Activated CD8-positive, alpha-beta memory T cell treated with anti-CD3 and anti-CD28 coated beads, Interleukin-2, amount 10 ng/mL, durations not matched to agents 7 days and 5 days (primary cell): ENCODE results near the gene KRTAP1-4. TPM values are rescaled to one million over a fixed set of nuclear protein-coding genes. Genes with fewer than 3 reads are reported as not detected.
"Not testable (repeated sequence)": the region's sequence is repeated elsewhere in the genome, so short reads cannot be mapped to it uniquely, and the experiment has no call there.

Experiments
- ATAC-seq: fragments of 150-1000 bp; cut with Tn5 transposase; one replicate; pipeline ENCODE4 v1.10.0; 2021; ENCODE audit warnings: moderate library complexity
- CTCF ChIA-PET: fragments of 350-600 bp; sonication (Branson Sonifier 250); formaldehyde crosslinking; loops from one replicate; lab custom pipeline; 2021; ENCODE audit warnings: antibody characterized with exemption; lab: Charles Lee
- DNase-seq: peaks from one replicate; pipeline ENCODE4 v3.0.0-alpha.2; 2020
- H3K27ac Mint-ChIP-seq: one replicate; pipeline ENCODE4 v1.8.0; 2021; ENCODE audit warnings: mild to moderate bottlenecking, mixed read lengths
- H3K27me3 Mint-ChIP-seq: one replicate; pipeline ENCODE4 v1.8.0; 2021; ENCODE audit warnings: mixed read lengths
- H3K36me3 Mint-ChIP-seq: one replicate; pipeline ENCODE4 v1.8.0; 2021; ENCODE audit warnings: mild to moderate bottlenecking, mixed read lengths
- H3K4me1 Mint-ChIP-seq: one replicate; pipeline ENCODE4 v1.8.0; 2021; ENCODE audit warnings: mixed read lengths
- H3K4me3 Mint-ChIP-seq: one replicate; pipeline ENCODE4 v1.8.0; 2021; ENCODE audit warnings: mild to moderate bottlenecking, moderate library complexity, mixed read lengths
- H3K9me3 Mint-ChIP-seq: one replicate; pipeline ENCODE4 v1.8.0; 2022; ENCODE audit warnings: low read depth, mixed read lengths
- total RNA-seq, 2 experiments: library from RNA; stranded (reverse); gene quantifications; one replicate each; pipeline ENCODE4 v1.2.3, GENCODE V29; 2021

Gene KRTAP1-4
- total RNA-seq, 2 experiments from 2014 or later, result not detected

DNA sequence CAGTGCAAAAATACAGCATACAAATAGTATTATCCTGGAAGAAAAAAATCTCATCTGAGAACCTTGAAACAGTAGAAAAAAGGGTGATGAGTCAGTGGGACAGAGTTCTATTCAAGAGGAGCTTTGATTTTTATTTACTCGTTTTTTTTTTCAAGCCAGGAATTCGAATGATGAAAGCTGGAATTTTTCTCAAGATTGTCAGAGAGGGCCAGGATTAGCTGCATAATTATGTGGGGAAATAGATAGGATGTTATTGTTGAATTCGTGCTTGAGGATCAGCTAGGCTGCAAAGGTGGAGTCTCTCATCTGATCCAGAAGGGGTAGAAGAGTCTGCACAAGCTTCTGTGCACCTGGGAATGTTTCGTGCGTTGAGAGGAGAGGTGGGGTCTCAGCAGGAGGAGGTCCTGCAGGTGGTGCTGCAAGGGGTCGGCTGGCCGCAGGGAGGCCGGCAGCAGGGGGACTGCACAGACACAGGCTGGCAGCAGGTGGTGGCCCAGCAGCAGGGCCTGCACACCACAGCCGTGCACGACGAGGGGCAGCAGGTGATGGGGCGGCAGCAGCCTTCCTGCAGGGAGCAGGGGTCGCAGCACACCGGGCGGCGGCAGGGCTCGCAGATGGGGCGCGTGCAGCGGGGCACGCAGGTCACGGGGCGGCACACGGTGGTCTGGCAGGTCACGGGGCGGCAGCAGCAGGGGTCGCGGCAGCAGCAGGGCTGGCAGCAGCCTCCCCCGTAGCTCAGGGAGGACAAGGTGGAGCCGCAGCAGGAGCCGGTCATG is 29.5 kb upstream of the KRTAP1-4 start:
- CTCF ChIA-PET, DNase-seq, H3K36me3 Mint-ChIP-seq, H3K27ac Mint-ChIP-seq, H3K4me1 Mint-ChIP-seq, ATAC-seq, H3K9me3 Mint-ChIP-seq, H3K4me3 Mint-ChIP-seq: not testable (repeated sequence)
- H3K27me3 Mint-ChIP-seq, result peaks cover 51% of the 10 kb centered on the region

DNA sequence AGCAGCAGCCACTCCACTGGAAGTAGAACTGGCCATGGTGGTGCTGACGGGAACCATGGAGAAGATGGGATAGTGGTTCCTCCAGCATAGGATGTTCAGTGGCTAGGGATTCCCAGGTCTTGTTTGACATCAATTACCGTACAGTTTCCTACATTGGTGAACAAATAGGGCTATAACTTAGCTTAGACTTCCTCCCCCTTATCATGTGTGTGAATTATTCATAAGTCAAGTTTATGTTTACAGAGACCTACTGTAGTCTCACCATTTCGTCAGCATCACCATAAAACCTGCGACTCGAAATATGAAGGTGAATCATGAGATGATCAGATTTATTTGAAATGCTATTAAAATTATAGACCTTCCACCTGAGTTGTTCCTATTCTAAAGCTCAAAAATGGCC is 28.7 kb upstream of the KRTAP1-4 start:
- DNase-seq (no peak), ATAC-seq (no peak)
- Mint-ChIP-seq H3K36me3 (no peaks in the 10 kb centered on the region), H3K9me3 (peaks cover 3% of the 10 kb centered on the region), H3K27ac (no peak overlapping the region), H3K4me3 (no peak overlapping the region), H3K4me1 (no peaks in the 10 kb centered on the region), H3K27me3 (peaks cover 48% of the 10 kb centered on the region)
- CTCF ChIA-PET, result no interaction called here

DNA sequence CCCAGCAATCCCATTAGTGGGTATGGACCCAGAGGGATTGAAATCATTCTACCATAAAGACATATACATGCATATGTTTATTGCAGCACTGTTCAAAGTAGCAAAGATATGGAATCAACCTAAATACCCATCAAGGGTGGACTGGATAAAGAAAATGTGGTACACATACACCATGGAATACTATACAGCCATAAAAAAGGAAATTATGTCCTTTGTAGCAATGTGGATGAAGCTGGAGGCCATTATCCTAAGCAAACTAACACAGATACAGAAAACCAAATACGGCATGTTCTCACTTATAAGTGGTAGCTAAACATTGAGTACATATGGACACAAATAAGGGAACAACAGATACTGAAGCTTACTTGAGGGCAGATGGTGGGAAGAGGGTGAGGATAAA is 27.6 kb upstream of the KRTAP1-4 start:
- CTCF ChIA-PET, result no interaction called here
- Mint-ChIP-seq H3K27me3 (peaks cover 54% of the 10 kb centered on the region), H3K27ac (no peak overlapping the region), H3K36me3 (no peaks in the 10 kb centered on the region), H3K4me3 (no peak overlapping the region), H3K4me1 (no peaks in the 10 kb centered on the region), H3K9me3 (peaks cover 3% of the 10 kb centered on the region)
- ATAC-seq (no peak), DNase-seq (no peak)

DNA sequence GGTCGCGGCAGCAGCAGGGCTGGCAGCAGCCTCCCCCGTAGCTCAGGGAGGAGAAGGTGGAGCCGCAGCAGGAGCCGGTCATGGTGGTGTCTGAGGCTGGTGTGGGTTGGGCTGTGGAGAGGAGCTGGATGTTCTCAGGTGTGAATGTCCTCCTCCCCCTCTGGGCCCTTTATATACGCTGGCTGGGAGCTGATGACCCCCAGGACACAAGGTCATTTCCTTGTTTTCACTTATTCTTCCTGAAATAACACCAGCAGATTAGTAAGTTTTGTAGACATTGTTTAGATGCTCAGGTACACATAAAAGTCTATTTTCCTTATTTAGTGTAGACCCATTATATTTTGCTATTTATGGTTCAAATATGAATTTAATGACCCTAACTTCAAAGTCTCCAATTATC is 25.1 kb upstream of the KRTAP1-4 start, which contains the start of gene KRTAP2-2:
TSS of gene KRTAP2-2 (minus strand) at position 101 of the 400 bp plus-strand sequence. CDS start at position 82, 19 bp downstream.
- H3K27ac Mint-ChIP-seq, H3K4me3 Mint-ChIP-seq, ATAC-seq, CTCF ChIA-PET, DNase-seq, H3K4me1 Mint-ChIP-seq, H3K36me3 Mint-ChIP-seq, H3K9me3 Mint-ChIP-seq: not testable (repeated sequence)
- peaks cover 41% of the 10 kb centered on the region for H3K27me3 Mint-ChIP-seq

DNA sequence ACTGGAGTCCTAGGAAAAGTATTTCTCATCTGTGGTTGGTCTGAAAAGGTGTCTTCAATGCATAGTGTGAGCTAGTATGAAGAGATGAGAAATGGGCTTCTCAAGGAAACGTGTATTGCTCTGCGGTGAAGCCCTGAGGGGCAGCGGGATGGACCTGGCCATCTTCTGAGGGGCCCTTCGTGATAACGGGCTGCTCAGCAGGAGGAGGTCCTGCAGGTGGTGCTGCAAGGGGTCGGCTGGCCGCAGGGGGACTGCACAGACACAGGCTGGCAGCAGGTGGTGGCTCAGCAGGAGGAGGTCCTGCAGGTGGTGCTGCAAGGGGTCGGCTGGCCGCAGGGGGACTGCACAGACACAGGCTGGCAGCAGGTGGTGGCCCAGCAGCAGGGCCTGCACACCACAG is 24.6 kb upstream of the KRTAP1-4 start:
- peaks cover 39% of the 10 kb centered on the region for H3K27me3 Mint-ChIP-seq
- H3K36me3 Mint-ChIP-seq, H3K27ac Mint-ChIP-seq, H3K4me3 Mint-ChIP-seq, H3K4me1 Mint-ChIP-seq, DNase-seq, H3K9me3 Mint-ChIP-seq, ATAC-seq, CTCF ChIA-PET: not testable (repeated sequence)

DNA sequence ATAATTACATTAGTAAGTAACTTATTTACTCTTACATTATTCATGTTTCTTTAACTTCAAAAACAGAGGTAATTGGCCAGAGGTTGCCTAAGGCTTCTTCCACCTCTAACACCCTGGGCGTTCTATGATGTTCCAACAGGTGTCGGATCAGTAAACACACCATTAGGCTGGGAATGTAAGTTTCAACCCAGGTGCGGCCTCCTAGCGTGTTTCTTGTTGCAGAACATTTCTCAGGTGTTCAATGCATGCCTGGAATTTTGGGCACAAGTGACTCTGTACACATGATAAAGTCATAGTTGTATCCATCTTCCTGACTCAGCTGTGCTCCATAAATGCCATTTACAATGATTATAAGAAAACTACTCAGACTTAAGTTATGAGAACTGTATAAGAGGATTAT is 24.0 kb upstream of the KRTAP1-4 start:
- DNase-seq (no peak), ATAC-seq (no peak)
- Mint-ChIP-seq H3K4me3 (no peak overlapping the region), H3K9me3 (peaks cover 3% of the 10 kb centered on the region), H3K36me3 (no peaks in the 10 kb centered on the region), H3K27me3 (peaks cover 36% of the 10 kb centered on the region), H3K4me1 (no peaks in the 10 kb centered on the region), H3K27ac (no peak overlapping the region)
- CTCF ChIA-PET, result no interaction called here

DNA sequence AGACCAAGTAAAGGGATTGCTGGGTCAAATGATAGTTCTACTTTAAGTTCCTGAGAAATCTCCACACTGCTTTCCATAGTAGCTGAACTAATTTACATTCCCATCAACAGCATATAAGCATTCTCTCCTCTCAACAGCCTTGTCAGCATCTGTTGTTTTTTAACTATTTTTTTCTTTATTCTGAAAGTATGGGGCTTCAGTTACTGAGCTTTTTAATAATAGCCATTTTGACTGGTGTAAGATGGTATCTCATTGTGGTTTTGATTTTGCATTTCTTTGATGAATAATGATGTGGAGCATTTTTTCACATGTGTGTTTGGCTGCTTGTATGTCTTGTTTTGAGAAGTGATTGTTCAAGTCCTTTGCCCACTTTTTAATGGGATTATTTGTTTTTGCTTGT is 22.6 kb upstream of the KRTAP1-4 start:
- no peak overlapping the region for H3K4me3 Mint-ChIP-seq
- no peaks in the 10 kb centered on the region for H3K4me1 Mint-ChIP-seq
- no peaks in the 10 kb centered on the region for H3K36me3 Mint-ChIP-seq
- peaks cover 32% of the 10 kb centered on the region for H3K27me3 Mint-ChIP-seq
- H3K27ac Mint-ChIP-seq, result no peak overlapping the region
- H3K9me3 Mint-ChIP-seq, result peaks cover 3% of the 10 kb centered on the region
- DNase-seq (no peak), ATAC-seq (no peak)
- CTCF ChIA-PET, result no interaction called here

DNA sequence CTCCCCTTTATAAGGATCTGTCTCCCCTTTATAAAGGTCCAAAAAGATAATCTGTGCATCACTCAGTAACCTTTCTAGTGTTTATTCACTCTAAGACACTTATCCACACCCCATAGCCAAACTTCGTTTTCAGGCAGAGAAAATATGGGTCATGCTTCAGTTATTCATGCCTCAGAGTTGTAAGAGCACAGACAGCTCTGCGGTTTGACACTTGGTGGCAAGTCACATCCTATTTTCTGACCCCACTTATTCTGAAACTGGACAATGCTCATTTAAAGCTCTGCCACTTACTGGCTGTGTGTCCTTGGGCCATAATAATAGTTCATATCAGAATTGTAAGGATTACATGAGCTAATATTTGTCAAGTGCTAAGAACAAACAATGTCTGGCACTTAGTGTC is 19.1 kb upstream of the KRTAP1-4 start:
- no peaks in the 10 kb centered on the region for H3K4me1 Mint-ChIP-seq
- ATAC-seq, result no peak

DNA sequence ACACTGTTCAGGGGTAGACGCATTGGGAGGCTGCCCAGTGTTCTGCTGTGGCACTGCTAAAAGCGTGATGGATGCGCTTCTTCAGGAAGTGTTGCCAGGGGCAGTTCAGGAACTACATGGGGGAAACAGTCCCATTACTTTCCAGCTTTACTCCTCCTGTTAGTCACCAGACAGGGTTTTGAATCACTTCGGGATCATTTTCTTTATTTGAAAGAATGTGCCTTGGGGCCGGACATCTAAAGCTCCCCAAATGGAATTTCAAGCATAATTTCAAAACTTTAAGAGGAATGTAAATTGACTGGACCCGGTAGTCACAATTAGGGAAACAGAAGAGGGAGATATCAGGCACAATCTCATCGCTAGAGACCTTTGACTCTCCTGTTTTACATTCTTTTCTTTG is 18.4 kb upstream of the KRTAP1-4 start:
- DNase-seq (no peak), ATAC-seq (no peak)
- Mint-ChIP-seq H3K4me1 (no peaks in the 10 kb centered on the region), H3K4me3 (no peak overlapping the region), H3K9me3 (no peaks in the 10 kb centered on the region), H3K27me3 (peaks cover 30% of the 10 kb centered on the region), H3K36me3 (no peaks in the 10 kb centered on the region), H3K27ac (no peak overlapping the region)
- CTCF ChIA-PET, result interaction anchor here (1.5 kb wide), 1 partner anchor 42 kb away, joined by 3 read pairs; no protein-coding TSS in a partner anchor

More for the DNA sequence above, 19.1 kb upstream of the KRTAP1-4 start:
- CTCF ChIA-PET, result no interaction called here
- Mint-ChIP-seq H3K36me3 (no peaks in the 10 kb centered on the region), H3K27ac (no peak overlapping the region), H3K27me3 (peaks cover 32% of the 10 kb centered on the region), H3K4me3 (no peak overlapping the region), H3K9me3 (no peaks in the 10 kb centered on the region)
- DNase-seq, result no peak

DNA sequence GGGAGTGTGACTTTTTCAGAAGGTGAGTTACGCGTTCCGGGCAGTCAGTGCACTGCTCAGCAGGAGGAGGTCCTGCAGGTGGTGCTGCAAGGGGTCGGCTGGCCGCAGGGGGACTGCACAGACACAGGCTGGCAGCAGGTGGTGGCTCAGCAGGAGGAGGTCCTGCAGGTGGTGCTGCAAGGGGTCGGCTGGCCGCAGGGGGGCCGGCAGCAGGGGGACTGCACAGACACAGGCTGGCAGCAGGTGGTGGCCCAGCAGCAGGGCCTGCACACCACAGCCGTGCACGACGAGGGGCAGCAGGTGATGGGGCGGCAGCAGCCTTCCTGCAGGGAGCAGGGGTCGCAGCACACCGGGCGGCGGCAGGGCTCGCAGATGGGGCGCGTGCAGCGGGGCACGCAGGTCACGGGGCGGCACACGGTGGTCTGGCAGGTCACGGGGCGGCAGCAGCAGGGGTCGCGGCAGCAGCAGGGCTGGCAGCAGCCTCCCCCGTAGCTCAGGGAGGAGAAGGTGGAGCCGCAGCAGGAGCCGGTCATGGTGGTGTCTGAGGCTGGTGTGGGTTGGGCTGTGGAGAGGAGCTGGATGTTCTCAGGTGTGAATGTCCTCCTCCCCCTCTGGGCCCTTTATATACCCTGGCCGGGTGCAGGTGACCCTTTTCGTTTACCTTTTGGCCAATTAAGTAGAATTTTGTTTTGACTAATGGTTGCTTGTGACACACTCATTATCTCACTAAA is 16.9 kb upstream of the KRTAP1-4 start, which contains the start of gene KRTAP2-1:
TSS of gene KRTAP2-1 (minus strand) at position 582 of the 731 bp plus-strand sequence. CDS start at position 533, 49 bp downstream.
- H3K4me3 Mint-ChIP-seq, H3K27ac Mint-ChIP-seq, ATAC-seq, H3K9me3 Mint-ChIP-seq, DNase-seq, H3K4me1 Mint-ChIP-seq, H3K36me3 Mint-ChIP-seq: not testable (repeated sequence)
- CTCF ChIA-PET, result interaction anchor here (1.5 kb wide), 1 partner anchor 41 kb away, joined by 3 read pairs; no protein-coding TSS in a partner anchor
- H3K27me3 Mint-ChIP-seq, result peaks cover 19% of the 10 kb centered on the region

DNA sequence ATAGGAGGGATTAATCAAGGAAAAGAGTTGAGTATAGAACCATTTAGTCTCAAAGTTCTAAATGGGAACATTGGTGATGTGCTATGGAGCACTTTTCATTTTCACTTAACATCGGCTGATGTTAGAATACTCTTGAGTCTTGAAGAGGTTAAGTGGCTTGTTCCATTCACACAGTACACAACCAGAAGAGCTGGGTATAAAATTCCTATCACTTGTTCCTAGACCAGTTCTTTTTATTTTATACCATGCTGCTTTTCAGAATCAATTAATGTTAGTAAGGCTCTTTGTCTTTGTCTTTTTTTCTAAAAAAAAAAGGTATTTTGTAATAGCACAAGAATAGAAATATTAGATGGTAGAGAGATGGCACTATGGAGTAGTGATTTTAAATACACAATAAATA is 13.0 kb upstream of the KRTAP1-4 start:
- Mint-ChIP-seq H3K9me3 (peaks cover 3% of the 10 kb centered on the region), H3K27ac (no peak overlapping the region), H3K4me3 (no peak overlapping the region), H3K27me3 (peaks cover 21% of the 10 kb centered on the region), H3K4me1 (no peaks in the 10 kb centered on the region), H3K36me3 (no peaks in the 10 kb centered on the region)
- no peak for DNase-seq
- ATAC-seq, result no peak
- CTCF ChIA-PET, result no interaction called here

DNA sequence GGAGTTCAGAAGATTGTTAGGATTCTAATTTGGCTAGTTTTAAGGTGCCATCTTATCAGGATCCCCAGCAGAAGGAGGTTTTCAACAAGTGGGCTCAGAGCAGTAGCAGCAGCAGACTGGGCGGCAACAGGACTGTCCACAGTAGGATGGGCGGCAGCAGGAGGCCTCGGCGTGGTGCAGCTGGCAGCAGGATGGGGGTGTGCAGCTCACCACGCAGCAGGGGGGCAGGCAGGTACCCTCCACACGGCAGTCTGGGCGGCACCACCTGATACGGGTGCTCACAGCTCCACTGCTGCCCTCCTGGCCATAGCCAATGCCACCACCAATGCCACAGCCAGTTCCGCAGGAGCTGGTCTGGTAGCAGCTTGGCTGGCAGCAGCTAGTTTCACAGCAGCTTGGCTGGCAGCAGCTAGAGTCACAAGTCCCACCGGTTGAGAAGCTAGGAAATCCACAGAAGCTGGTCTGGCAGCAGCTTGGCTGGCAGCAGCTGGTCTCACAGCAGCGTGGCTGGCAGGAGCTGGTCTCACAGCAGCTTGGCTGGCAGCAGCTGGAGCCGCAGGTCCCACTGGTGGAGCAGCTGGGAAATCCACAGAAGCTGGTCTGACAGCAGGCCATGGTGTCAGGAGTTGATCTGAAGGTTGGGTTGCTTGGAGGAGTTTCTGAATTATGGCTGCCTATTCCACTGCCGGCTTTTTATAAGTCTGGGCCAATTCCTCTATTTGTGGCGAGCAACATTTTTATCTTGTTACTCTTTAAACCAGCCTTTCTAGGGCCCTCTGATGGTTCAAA is 11.0 kb upstream of the KRTAP1-4 start, which contains the start of gene KRTAP1-1:
TSS of gene KRTAP1-1 (minus strand) at position 668 of the 789 bp plus-strand sequence. CDS start at position 615, 53 bp downstream.
- CTCF ChIA-PET, H3K9me3 Mint-ChIP-seq, H3K4me1 Mint-ChIP-seq, DNase-seq, H3K36me3 Mint-ChIP-seq, H3K27ac Mint-ChIP-seq, H3K4me3 Mint-ChIP-seq, ATAC-seq: not testable (repeated sequence)
- peaks cover 19% of the 10 kb centered on the region for H3K27me3 Mint-ChIP-seq

DNA sequence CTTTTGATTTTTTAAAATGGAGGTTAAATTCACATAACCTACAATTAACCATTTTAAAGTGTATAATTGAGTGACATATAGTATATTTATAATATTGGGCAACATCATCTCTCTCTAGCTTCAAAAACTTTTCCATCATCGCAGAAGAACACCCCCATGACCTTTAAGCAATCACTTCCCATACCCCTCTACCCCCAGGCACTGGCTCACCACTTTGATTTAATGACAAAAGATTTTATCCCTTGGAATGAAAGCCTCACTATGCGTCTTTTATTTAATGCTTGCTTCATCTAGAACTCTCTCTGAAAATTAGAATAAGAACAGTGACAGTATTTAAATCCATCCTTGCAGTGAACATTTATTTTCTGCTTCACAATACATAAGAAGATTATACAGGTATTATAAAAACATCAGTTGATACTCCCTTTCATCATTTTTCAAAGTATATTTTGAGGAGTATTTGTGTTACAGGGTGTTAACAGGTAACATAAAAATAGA is 7.9 kb upstream of the KRTAP1-4 start:
- Mint-ChIP-seq H3K27me3 (peaks cover 20% of the 10 kb centered on the region), H3K4me3 (no peak overlapping the region), H3K27ac (no peak overlapping the region), H3K36me3 (no peaks in the 10 kb centered on the region), H3K9me3 (peaks cover 3% of the 10 kb centered on the region), H3K4me1 (no peaks in the 10 kb centered on the region)
- CTCF ChIA-PET, result no interaction called here
- no peak for ATAC-seq
- DNase-seq, result no peak
